GM23338 (cell line): ENCODE results near the gene CELSR1.

ENCODE experiments used
- CREB1 ChIP-seq: fragments of 250-450 bp; sonication (Bioruptor Pico); IDR thresholded peaks from 2 replicates; pipeline ENCODE4 v1.5.0; 2020; ENCODE audit warnings: low read depth, mild to moderate bottlenecking, moderate library complexity
- CTCF ChIP-seq, 2 experiments: fragments of 200-600 bp in 1 of 2; sonication (generic) in 1 of 2; conservative IDR thresholded peaks; 2 replicates each; pipeline versions ENCODE4 v1.5.1 to v1.6.1; 2016 to 2017; ENCODE audit warnings: antibody characterized with exemption in 2 of 2, low read depth in 2 of 2, mild to moderate bottlenecking in 2 of 2, moderate library complexity in 1 of 2
- EZH2 ChIP-seq: fragments of 200-600 bp; sonication (generic); IDR thresholded peaks from one replicate; pipeline ENCODE4 v1.8.0; 2017; ENCODE audit warnings: antibody characterized with exemption, mild to moderate bottlenecking, low read depth; ENCODE audit not compliant: unreplicated experiment
- EZH2phosphoT487 ChIP-seq: fragments of 200-600 bp; sonication (generic); IDR thresholded peaks from one replicate; pipeline ENCODE4 v1.8.1; 2018; ENCODE audit warnings: antibody characterized with exemption; ENCODE audit not compliant: unreplicated experiment
- JUNB ChIP-seq: IDR thresholded peaks from one replicate; pipeline ENCODE4 v1.6.1; 2016; ENCODE audit warnings: antibody characterized with exemption; ENCODE audit not compliant: unreplicated experiment
- NANOG ChIP-seq: IDR thresholded peaks from 2 replicates; pipeline ENCODE4 v1.6.1; 2016; ENCODE audit warnings: antibody characterized with exemption, borderline replicate concordance
- POLR2AphosphoS5 ChIP-seq: IDR thresholded peaks from 2 replicates; pipeline ENCODE4 v1.6.1; 2016; ENCODE audit warnings: antibody characterized with exemption, low read depth
- STAT1 ChIP-seq: IDR thresholded peaks from one replicate; pipeline ENCODE4 v1.6.1; 2016; ENCODE audit warnings: antibody characterized with exemption; ENCODE audit not compliant: unreplicated experiment
- ZNF114 ChIP-seq: fragments of 250-450 bp; sonication (Bioruptor Pico); IDR thresholded peaks from 2 replicates; pipeline ENCODE4 v1.5.0; 2020; ENCODE audit warnings: mild to moderate bottlenecking, moderate library complexity
- ZNF331 ChIP-seq: fragments of 250-450 bp; sonication (Bioruptor Pico); IDR thresholded peaks from 2 replicates; pipeline ENCODE4 v1.5.0; 2020; ENCODE audit warnings: low read depth, mild to moderate bottlenecking, moderate library complexity
- TF ChIP-seq, protein P1 (sequence below): IDR thresholded peaks from 2 replicates; pipeline ENCODE4 v1.6.1; 2016; ENCODE audit warnings: antibody characterized with exemption
- TF ChIP-seq, protein P2 (sequence below): IDR thresholded peaks from one replicate; pipeline ENCODE4 v1.6.1; 2018; ENCODE audit warnings: antibody characterized with exemption; ENCODE audit not compliant: unreplicated experiment
- TF ChIP-seq, protein P3 (sequence below): fragments of 250-450 bp; sonication (Bioruptor Pico); IDR thresholded peaks from 2 replicates; pipeline ENCODE4 v1.5.0; 2020; ENCODE audit warnings: mild to moderate bottlenecking, moderate library complexity

DNA sequence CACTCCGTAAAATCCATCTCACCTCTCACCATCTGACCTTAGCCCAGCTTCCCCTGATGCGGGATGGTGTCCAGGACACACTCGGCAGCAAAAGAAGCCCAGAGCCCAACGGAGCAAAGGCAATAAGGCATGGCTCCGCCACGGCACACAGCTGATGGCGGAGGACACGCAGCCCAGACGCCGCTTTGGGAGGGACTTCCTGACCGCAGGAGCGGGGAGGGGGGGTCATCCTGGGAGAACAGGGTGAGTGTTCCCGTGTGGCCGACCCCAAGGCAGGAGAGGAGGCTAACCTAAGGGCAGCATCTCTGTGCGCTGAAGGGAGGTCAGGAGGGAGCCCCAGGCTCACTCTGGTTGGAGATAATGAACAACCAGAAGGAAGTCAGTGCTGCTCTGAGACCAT is 130.6 kb downstream of the CELSR1 start:
- TF ChIP-seq CTCF (conservative IDR thresholded peaks at IDR 0.05; ENCODE audit: low read depth in 2 of 2) (no peak), POLR2AphosphoS5 (no peak), JUNB (no peak), CREB1 (no peak), STAT1 (no peak), EZH2phosphoT487 (no peak), NANOG (no peak), ZNF331 (CRISPR knock-in tag) (no peak), EZH2 (no peak), ZNF114 (CRISPR knock-in tag) (no peak)
- TF ChIP-seq, protein P1, sequence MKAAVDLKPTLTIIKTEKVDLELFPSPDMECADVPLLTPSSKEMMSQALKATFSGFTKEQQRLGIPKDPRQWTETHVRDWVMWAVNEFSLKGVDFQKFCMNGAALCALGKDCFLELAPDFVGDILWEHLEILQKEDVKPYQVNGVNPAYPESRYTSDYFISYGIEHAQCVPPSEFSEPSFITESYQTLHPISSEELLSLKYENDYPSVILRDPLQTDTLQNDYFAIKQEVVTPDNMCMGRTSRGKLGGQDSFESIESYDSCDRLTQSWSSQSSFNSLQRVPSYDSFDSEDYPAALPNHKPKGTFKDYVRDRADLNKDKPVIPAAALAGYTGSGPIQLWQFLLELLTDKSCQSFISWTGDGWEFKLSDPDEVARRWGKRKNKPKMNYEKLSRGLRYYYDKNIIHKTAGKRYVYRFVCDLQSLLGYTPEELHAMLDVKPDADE: no peak
- TF ChIP-seq, protein P2, sequence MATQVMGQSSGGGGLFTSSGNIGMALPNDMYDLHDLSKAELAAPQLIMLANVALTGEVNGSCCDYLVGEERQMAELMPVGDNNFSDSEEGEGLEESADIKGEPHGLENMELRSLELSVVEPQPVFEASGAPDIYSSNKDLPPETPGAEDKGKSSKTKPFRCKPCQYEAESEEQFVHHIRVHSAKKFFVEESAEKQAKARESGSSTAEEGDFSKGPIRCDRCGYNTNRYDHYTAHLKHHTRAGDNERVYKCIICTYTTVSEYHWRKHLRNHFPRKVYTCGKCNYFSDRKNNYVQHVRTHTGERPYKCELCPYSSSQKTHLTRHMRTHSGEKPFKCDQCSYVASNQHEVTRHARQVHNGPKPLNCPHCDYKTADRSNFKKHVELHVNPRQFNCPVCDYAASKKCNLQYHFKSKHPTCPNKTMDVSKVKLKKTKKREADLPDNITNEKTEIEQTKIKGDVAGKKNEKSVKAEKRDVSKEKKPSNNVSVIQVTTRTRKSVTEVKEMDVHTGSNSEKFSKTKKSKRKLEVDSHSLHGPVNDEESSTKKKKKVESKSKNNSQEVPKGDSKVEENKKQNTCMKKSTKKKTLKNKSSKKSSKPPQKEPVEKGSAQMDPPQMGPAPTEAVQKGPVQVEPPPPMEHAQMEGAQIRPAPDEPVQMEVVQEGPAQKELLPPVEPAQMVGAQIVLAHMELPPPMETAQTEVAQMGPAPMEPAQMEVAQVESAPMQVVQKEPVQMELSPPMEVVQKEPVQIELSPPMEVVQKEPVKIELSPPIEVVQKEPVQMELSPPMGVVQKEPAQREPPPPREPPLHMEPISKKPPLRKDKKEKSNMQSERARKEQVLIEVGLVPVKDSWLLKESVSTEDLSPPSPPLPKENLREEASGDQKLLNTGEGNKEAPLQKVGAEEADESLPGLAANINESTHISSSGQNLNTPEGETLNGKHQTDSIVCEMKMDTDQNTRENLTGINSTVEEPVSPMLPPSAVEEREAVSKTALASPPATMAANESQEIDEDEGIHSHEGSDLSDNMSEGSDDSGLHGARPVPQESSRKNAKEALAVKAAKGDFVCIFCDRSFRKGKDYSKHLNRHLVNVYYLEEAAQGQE: no peak
- TF ChIP-seq, protein P3, sequence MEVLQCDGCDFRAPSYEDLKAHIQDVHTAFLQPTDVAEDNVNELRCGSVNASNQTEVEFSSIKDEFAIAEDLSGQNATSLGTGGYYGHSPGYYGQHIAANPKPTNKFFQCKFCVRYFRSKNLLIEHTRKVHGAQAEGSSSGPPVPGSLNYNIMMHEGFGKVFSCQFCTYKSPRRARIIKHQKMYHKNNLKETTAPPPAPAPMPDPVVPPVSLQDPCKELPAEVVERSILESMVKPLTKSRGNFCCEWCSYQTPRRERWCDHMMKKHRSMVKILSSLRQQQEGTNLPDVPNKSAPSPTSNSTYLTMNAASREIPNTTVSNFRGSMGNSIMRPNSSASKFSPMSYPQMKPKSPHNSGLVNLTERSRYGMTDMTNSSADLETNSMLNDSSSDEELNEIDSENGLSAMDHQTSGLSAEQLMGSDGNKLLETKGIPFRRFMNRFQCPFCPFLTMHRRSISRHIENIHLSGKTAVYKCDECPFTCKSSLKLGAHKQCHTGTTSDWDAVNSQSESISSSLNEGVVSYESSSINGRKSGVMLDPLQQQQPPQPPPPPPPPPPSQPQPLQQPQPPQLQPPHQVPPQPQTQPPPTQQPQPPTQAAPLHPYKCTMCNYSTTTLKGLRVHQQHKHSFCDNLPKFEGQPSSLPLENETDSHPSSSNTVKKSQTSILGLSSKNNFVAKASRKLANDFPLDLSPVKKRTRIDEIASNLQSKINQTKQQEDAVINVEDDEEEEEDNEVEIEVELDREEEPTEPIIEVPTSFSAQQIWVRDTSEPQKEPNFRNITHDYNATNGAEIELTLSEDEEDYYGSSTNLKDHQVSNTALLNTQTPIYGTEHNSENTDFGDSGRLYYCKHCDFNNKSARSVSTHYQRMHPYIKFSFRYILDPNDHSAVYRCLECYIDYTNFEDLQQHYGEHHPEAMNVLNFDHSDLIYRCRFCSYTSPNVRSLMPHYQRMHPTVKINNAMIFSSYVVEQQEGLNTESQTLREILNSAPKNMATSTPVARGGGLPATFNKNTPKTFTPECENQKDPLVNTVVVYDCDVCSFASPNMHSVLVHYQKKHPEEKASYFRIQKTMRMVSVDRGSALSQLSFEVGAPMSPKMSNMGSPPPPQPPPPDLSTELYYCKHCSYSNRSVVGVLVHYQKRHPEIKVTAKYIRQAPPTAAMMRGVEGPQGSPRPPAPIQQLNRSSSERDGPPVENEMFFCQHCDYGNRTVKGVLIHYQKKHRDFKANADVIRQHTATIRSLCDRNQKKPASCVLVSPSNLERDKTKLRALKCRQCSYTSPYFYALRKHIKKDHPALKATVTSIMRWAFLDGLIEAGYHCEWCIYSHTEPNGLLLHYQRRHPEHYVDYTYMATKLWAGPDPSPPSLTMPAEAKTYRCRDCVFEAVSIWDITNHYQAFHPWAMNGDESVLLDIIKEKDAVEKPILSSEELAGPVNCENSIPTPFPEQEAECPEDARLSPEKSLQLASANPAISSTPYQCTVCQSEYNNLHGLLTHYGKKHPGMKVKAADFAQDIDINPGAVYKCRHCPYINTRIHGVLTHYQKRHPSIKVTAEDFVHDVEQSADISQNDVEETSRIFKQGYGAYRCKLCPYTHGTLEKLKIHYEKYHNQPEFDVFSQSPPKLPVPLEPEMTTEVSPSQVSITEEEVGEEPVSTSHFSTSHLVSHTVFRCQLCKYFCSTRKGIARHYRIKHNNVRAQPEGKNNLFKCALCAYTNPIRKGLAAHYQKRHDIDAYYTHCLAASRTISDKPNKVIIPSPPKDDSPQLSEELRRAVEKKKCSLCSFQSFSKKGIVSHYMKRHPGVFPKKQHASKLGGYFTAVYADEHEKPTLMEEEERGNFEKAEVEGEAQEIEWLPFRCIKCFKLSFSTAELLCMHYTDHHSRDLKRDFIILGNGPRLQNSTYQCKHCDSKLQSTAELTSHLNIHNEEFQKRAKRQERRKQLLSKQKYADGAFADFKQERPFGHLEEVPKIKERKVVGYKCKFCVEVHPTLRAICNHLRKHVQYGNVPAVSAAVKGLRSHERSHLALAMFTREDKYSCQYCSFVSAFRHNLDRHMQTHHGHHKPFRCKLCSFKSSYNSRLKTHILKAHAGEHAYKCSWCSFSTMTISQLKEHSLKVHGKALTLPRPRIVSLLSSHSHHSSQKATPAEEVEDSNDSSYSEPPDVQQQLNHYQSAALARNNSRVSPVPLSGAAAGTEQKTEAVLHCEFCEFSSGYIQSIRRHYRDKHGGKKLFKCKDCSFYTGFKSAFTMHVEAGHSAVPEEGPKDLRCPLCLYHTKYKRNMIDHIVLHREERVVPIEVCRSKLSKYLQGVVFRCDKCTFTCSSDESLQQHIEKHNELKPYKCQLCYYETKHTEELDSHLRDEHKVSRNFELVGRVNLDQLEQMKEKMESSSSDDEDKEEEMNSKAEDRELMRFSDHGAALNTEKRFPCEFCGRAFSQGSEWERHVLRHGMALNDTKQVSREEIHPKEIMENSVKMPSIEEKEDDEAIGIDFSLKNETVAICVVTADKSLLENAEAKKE (CRISPR knock-in tag): no peak
